IMR-90 (cell line): Measurements from ENCODE around the gene HSPA12A. TPM values are rescaled to one million over a fixed set of nuclear protein-coding genes. Genes with fewer than 3 reads are reported as not detected.

Source experiments
- ATAC-seq: fragments of 200-7000 bp; cut with Tn5 transposase; 2 replicates; pipeline ENCODE4 v1.9.1; 2020; ENCODE audit warnings: low read depth, mild to moderate bottlenecking, moderate library complexity
- BruUV-seq: library from RNA; stranded (reverse); fragments of 400-500 nt; replicated peaks from 2 replicates; lab custom pipeline; 2021; lab: Mats Ljungman, UMichigan
- CTCF ChIA-PET: fragments of 300-600 bp; formaldehyde crosslinking; extraction: SDS; loops from one replicate; lab custom pipeline; 2021; ENCODE audit warnings: antibody characterized with exemption; lab: Yijun Ruan, JAX
- POLR2A ChIA-PET: fragments of 300-600 bp; sonication (Branson Sonifier 250); formaldehyde crosslinking; loops from one replicate; lab custom pipeline; 2022; ENCODE audit warnings: antibody characterized with exemption; ENCODE audit not compliant: unreplicated experiment; lab: Charles Lee
- DNase-seq: peaks from one replicate; pipeline ENCODE4 v3.0.0; 2013
- H2AFZ ChIP-seq: replicated peaks from 2 replicates; pipeline ENCODE3; 2013; ENCODE audit warnings: low read length, mild to moderate bottlenecking; ENCODE audit not compliant: poor library complexity
- H2AK5ac ChIP-seq: 2 replicates; pipeline ENCODE4 v1.6.1; 2013; ENCODE audit warnings: low read depth, low read length, inconsistent platforms
- H2AK9ac ChIP-seq: replicated peaks from 2 replicates; pipeline ENCODE3; 2013; ENCODE audit warnings: mild to moderate bottlenecking, low read depth, low read length, moderate library complexity; ENCODE audit not compliant: poor library complexity
- H2BK120ac ChIP-seq: 2 replicates; pipeline ENCODE4 v1.6.1; 2013; ENCODE audit warnings: low read depth, low read length, inconsistent platforms
- H2BK15ac ChIP-seq: 3 replicates; pipeline ENCODE4 v1.6.1; 2013; ENCODE audit warnings: low read depth, low read length, inconsistent platforms
- H2BK20ac ChIP-seq: 2 replicates; pipeline ENCODE4 v1.6.1; 2013; ENCODE audit warnings: low read depth, mild to moderate bottlenecking, inconsistent platforms, low read length, moderate library complexity
- H2BK5ac ChIP-seq: 2 replicates; pipeline ENCODE4 v1.6.1; 2013; ENCODE audit warnings: mild to moderate bottlenecking, low read depth, low read length, inconsistent platforms; ENCODE audit not compliant: poor library complexity, severe bottlenecking
- H3K14ac ChIP-seq: replicated peaks from 2 replicates; pipeline ENCODE4 v1.6.1; 2013; ENCODE audit warnings: low read depth, low read length, inconsistent platforms
- H3K18ac ChIP-seq: 2 replicates; pipeline ENCODE4 v1.6.1; 2013; ENCODE audit warnings: low read depth, low read length, control low read depth
- H3K23ac ChIP-seq: 2 replicates; pipeline ENCODE4 v1.6.1; 2013; ENCODE audit warnings: low read depth, low read length, inconsistent platforms
- H3K27ac ChIP-seq: 2 replicates; pipeline ENCODE4 v1.5.1; 2013; ENCODE audit warnings: mild to moderate bottlenecking, control low read depth, low read length; ENCODE audit not compliant: insufficient read depth
- H3K27me3 ChIP-seq: 2 replicates; pipeline ENCODE4 v1.6.1; 2013; ENCODE audit warnings: low read length; ENCODE audit not compliant: control insufficient read depth, insufficient read depth
- H3K36me3 ChIP-seq: 2 replicates; pipeline ENCODE4 v1.6.1; 2013; ENCODE audit warnings: low read length, mixed read lengths; ENCODE audit not compliant: control insufficient read depth, insufficient read depth
- H3K4ac ChIP-seq: 2 replicates; pipeline ENCODE4 v1.6.1; 2013; ENCODE audit warnings: low read depth, low read length, inconsistent platforms
- H3K4me1 ChIP-seq: 2 replicates; pipeline ENCODE4 v1.6.1; 2013; ENCODE audit warnings: low read length, mixed read lengths; ENCODE audit not compliant: control insufficient read depth, insufficient read depth
- H3K4me2 ChIP-seq: 2 replicates; pipeline ENCODE4 v1.6.1; 2013; ENCODE audit warnings: low read depth, mild to moderate bottlenecking, control low read depth, low read length, moderate library complexity
- H3K4me3 ChIP-seq: 2 replicates; pipeline ENCODE4 v1.5.1; 2013; ENCODE audit warnings: low read depth, mild to moderate bottlenecking, control low read depth, low read length, moderate library complexity; ENCODE audit not compliant: insufficient read depth
- H3K56ac ChIP-seq: 2 replicates; pipeline ENCODE4 v1.6.1; 2013; ENCODE audit warnings: low read length, inconsistent platforms; ENCODE audit not compliant: insufficient read depth; ENCODE audit errors: extremely low read depth
- H3K79me1 ChIP-seq, 2 experiments: 2 replicates each; pipeline ENCODE4 v1.6.1; 2013; ENCODE audit warnings: low read length in 2 of 2, inconsistent platforms in 1 of 2, low read depth in 1 of 2
- H3K9ac ChIP-seq: 2 replicates; pipeline ENCODE4 v1.6.1; 2013; ENCODE audit warnings: low read depth, low read length, control low read depth
- H3K9me1 ChIP-seq: 2 replicates; pipeline ENCODE4 v1.6.1; 2013; ENCODE audit warnings: low read length, inconsistent platforms; ENCODE audit not compliant: insufficient read depth
- H3K9me3 ChIP-seq: 2 replicates; pipeline ENCODE4 v1.6.1; 2013; ENCODE audit warnings: low read length; ENCODE audit not compliant: control insufficient read depth, insufficient read depth
- H4K20me1 ChIP-seq: 2 replicates; pipeline ENCODE4 v1.6.1; 2013; ENCODE audit warnings: low read length, inconsistent platforms; ENCODE audit not compliant: insufficient read depth
- H4K5ac ChIP-seq: 2 replicates; pipeline ENCODE4 v1.6.1; 2013; ENCODE audit warnings: mild to moderate bottlenecking, low read depth, low read length, control low read depth
- H4K8ac ChIP-seq, 2 experiments: 2 replicates each; pipeline ENCODE4 v1.6.1; 2013; ENCODE audit warnings: low read depth in 2 of 2, low read length in 2 of 2, control low read depth in 1 of 2, inconsistent platforms in 1 of 2
- H4K91ac ChIP-seq: 2 replicates; pipeline ENCODE4 v1.6.1; 2013; ENCODE audit warnings: low read depth, low read length, inconsistent platforms; ENCODE audit not compliant: insufficient read depth
- BHLHE40 ChIP-seq: fragments of 150-350 bp; IDR thresholded peaks from 2 replicates; pipeline ENCODE4 v1.6.1; 2016; ENCODE audit warnings: mild to moderate bottlenecking, low read depth, low read length
- CEBPB ChIP-seq: IDR thresholded peaks from 2 replicates; pipeline ENCODE4 v1.6.1; 2012; ENCODE audit warnings: low read depth, low read length, improper control_type of control experiment
- CHD1 ChIP-seq: IDR thresholded peaks from 2 replicates; pipeline ENCODE4 v1.6.1; 2012; ENCODE audit warnings: low read depth, low read length, improper control_type of control experiment
- FOS ChIP-seq: fragments of 150-350 bp; IDR thresholded peaks from 2 replicates; pipeline ENCODE4 v1.6.1; 2016; ENCODE audit warnings: low read depth, low read length
- MAFK ChIP-seq: IDR thresholded peaks from 2 replicates; pipeline ENCODE4 v1.6.1; 2012; ENCODE audit warnings: low read depth, low read length, improper control_type of control experiment
- MAZ ChIP-seq: IDR thresholded peaks from 2 replicates; pipeline ENCODE4 v1.6.1; 2012; ENCODE audit warnings: low read depth, mild to moderate bottlenecking, low read length, improper control_type of control experiment, moderate library complexity, borderline replicate concordance
- MXI1 ChIP-seq: IDR thresholded peaks from 2 replicates; pipeline ENCODE4 v1.6.1; 2012; ENCODE audit warnings: low read depth, mild to moderate bottlenecking, low read length, moderate library complexity, borderline replicate concordance
- NFE2L2 ChIP-seq: fragments of 150-350 bp; IDR thresholded peaks from 2 replicates; pipeline ENCODE4 v1.6.1; 2016; ENCODE audit warnings: low read depth, mild to moderate bottlenecking, low read length
- POLR2A ChIP-seq: IDR thresholded peaks from 2 replicates; pipeline ENCODE4 v1.6.1; 2012; ENCODE audit warnings: mild to moderate bottlenecking, low read depth, low read length
- RAD21 ChIP-seq: IDR thresholded peaks from 2 replicates; pipeline ENCODE4 v1.6.1; 2012; ENCODE audit warnings: low read length, improper control_type of control experiment
- RCOR1 ChIP-seq: IDR thresholded peaks from 2 replicates; pipeline ENCODE4 v1.6.1; 2012; ENCODE audit warnings: mild to moderate bottlenecking, low read length, improper control_type of control experiment; ENCODE audit not compliant: insufficient replicate concordance
- RFX5 ChIP-seq: IDR thresholded peaks from 2 replicates; pipeline ENCODE4 v1.8.0; 2012; ENCODE audit warnings: low read depth, mild to moderate bottlenecking, low read length, moderate library complexity
- SMC3 ChIP-seq: fragments of 150-350 bp; IDR thresholded peaks from 2 replicates; pipeline ENCODE4 v1.6.1; 2016; ENCODE audit warnings: low read depth, mild to moderate bottlenecking, antibody characterized with exemption, low read length, moderate library complexity
- WGBS, 2 experiments: methylation state at CpG; one replicate each; pipeline versions ENCODE4 v1.1.5 to v1.1.7; 2013; ENCODE audit warnings: missing lambda C conversion rate in 2 of 2; ENCODE audit not compliant: insufficient read length in 1 of 2; ENCODE audit errors: extremely low coverage in 2 of 2; 5-methylcytosine and 5-hydroxymethylcytosine counted together
- dilution Hi-C: fragments of 300-500 bp; cut with HindIII; formaldehyde crosslinking; loops from one replicate; pipeline ENCODE4 v1.14.3; 2018; ENCODE audit warnings: low sequenced_read_pairs; ENCODE audit not compliant: unreplicated experiment
- in situ Hi-C: fragments of 300-500 bp; cut with MboI; formaldehyde crosslinking; loops from 3 replicates; pipeline ENCODE4 v1.14.3; 2019; ENCODE audit warnings: low sequenced_read_pairs, inconsistent platforms, mixed read lengths
- intact Hi-C: fragments of 100-400 bp; cut with micrococcal nuclease; formaldehyde crosslinking; loops from 2 replicates; pipeline ENCODE4 v1.10.0; 2022
- polyA plus RNA-seq, 3 experiments: library from polyadenylated mRNA; depleted of rRNA; stranded (reverse); fragments of >200 nt; gene quantifications; 2 replicates each; pipeline ENCODE4 v1.2.3, GENCODE V29; 2012; ENCODE audit warnings: low replicate concordance in 1 of 3
- total RNA-seq: library from RNA; depleted of rRNA; stranded (reverse); fragments of >200 nt; gene quantifications from 2 replicates; pipeline ENCODE4 v1.2.3, GENCODE V29; 2012
- TF ChIP-seq, protein P1 (sequence below): fragments of 150-350 bp; IDR thresholded peaks from 2 replicates; pipeline ENCODE4 v1.6.1; 2016; ENCODE audit warnings: low read depth, mild to moderate bottlenecking, low read length, moderate library complexity, borderline replicate concordance
- TF ChIP-seq, protein P2 (sequence below): fragments of 150-350 bp; IDR thresholded peaks from 2 replicates; pipeline ENCODE4 v1.6.1; 2017; ENCODE audit warnings: mild to moderate bottlenecking, antibody characterized with exemption, low read length, low read depth
- TF ChIP-seq, protein P3 (sequence below): conservative IDR thresholded peaks from 2 replicates; pipeline ENCODE4 v1.5.1; 2012; ENCODE audit warnings: mild to moderate bottlenecking, low read depth, low read length, improper control_type of control experiment

The HSPA12A gene
- total and polyA plus RNA-seq, 2 of the 4 experiments (the other 2 are of a cell fraction) = 16.1 to 16.7 TPM

DNA sequence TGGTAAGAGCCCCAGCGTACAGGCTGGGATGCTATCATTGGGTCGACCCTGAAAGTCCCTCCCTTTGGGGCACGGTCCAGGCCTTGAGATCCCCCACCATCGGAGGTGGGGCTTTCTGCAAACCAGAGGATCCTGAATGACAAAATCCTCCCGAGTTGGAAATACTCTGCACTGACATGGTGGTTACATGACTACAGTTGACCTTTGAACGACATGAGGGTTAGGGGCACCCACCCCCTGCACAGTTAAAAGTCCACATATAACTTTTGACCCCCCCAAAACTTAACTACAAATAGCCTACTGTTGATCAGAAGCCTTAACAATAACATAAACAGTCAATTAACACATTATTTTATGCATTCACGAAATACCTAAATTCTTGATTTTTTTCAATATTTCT is 13.1 kb downstream of the HSPA12A start:
- H4K20me1 ChIP-seq = no peaks in the 10 kb centered on the region
- H3K4me1 ChIP-seq = peaks cover 18% of the 10 kb centered on the region
- dilution Hi-C loops = no loop called here
- no TSS peak for BruUV-seq
- H3K18ac ChIP-seq = no peak overlapping the region
- H2BK5ac ChIP-seq = no peak overlapping the region
- no peak for DNase-seq
- no peak overlapping the region for H4K91ac ChIP-seq
- no peak overlapping the region for H3K4me2 ChIP-seq
- no peak overlapping the region for H3K9ac ChIP-seq
- H3K9me3 ChIP-seq = no peaks in the 10 kb centered on the region
- no peak overlapping the region for H2AFZ ChIP-seq
- no peak overlapping the region for H2AK5ac ChIP-seq
- 87% methylated on average over 3 of the region's 7 CpGs; no CpG with 5 or more reads in 1 of the 2 experiments for WGBS, 2 experiments
- no peak for ATAC-seq
- no peak overlapping the region for H3K4ac ChIP-seq
- H3K14ac ChIP-seq = no peak overlapping the region
- peaks cover 20% of the 10 kb centered on the region for H3K9me1 ChIP-seq
- no peaks in the 10 kb centered on the region for H3K36me3 ChIP-seq
- no peak for TF ChIP-seq CEBPB
- TF ChIP-seq, protein P1, sequence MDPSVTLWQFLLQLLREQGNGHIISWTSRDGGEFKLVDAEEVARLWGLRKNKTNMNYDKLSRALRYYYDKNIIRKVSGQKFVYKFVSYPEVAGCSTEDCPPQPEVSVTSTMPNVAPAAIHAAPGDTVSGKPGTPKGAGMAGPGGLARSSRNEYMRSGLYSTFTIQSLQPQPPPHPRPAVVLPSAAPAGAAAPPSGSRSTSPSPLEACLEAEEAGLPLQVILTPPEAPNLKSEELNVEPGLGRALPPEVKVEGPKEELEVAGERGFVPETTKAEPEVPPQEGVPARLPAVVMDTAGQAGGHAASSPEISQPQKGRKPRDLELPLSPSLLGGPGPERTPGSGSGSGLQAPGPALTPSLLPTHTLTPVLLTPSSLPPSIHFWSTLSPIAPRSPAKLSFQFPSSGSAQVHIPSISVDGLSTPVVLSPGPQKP = no peak
- TF ChIP-seq NFE2L2 = no peak
- no peak for TF ChIP-seq MXI1
- no peak for TF ChIP-seq BHLHE40
- no peak for TF ChIP-seq CHD1
- TF ChIP-seq SMC3 = no peak
- no peak for TF ChIP-seq RFX5
- TF ChIP-seq MAFK = no peak
- TF ChIP-seq FOS = no peak
- TF ChIP-seq POLR2A = no peak
- no peak for TF ChIP-seq RCOR1
- no peak for TF ChIP-seq RAD21
- TF ChIP-seq MAZ = no peak
- TF ChIP-seq, protein P2, sequence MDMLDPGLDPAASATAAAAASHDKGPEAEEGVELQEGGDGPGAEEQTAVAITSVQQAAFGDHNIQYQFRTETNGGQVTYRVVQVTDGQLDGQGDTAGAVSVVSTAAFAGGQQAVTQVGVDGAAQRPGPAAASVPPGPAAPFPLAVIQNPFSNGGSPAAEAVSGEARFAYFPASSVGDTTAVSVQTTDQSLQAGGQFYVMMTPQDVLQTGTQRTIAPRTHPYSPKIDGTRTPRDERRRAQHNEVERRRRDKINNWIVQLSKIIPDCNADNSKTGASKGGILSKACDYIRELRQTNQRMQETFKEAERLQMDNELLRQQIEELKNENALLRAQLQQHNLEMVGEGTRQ = no peak
- TF ChIP-seq, protein P3, sequence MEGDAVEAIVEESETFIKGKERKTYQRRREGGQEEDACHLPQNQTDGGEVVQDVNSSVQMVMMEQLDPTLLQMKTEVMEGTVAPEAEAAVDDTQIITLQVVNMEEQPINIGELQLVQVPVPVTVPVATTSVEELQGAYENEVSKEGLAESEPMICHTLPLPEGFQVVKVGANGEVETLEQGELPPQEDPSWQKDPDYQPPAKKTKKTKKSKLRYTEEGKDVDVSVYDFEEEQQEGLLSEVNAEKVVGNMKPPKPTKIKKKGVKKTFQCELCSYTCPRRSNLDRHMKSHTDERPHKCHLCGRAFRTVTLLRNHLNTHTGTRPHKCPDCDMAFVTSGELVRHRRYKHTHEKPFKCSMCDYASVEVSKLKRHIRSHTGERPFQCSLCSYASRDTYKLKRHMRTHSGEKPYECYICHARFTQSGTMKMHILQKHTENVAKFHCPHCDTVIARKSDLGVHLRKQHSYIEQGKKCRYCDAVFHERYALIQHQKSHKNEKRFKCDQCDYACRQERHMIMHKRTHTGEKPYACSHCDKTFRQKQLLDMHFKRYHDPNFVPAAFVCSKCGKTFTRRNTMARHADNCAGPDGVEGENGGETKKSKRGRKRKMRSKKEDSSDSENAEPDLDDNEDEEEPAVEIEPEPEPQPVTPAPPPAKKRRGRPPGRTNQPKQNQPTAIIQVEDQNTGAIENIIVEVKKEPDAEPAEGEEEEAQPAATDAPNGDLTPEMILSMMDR = no peak
- no peak overlapping the region for H2BK20ac ChIP-seq
- H4K8ac ChIP-seq = no peak overlapping the region
- no peak overlapping the region for H4K5ac ChIP-seq
- CTCF ChIA-PET = no interaction called here
- POLR2A ChIA-PET = no interaction called here
- H3K79me1 ChIP-seq = peaks cover 36 to 83% of the 10 kb centered on the region in 2 experiments
- H2AK9ac ChIP-seq = no peak overlapping the region
- intact Hi-C loops = no loop called here
- no peak overlapping the region for H3K4me3 ChIP-seq
- in situ Hi-C loops = no loop called here
- no peak overlapping the region for H3K56ac ChIP-seq
- H3K27ac ChIP-seq = no peak overlapping the region
- H2BK120ac ChIP-seq = no peak overlapping the region
- no peak overlapping the region for H2BK15ac ChIP-seq
- no peak overlapping the region for H3K23ac ChIP-seq
- no peaks in the 10 kb centered on the region for H3K27me3 ChIP-seq
